PFSK-1 (cell line): ENCODE data around the gene SLC44A2.

Source experiments
- FOXP2 ChIP-seq: optimal IDR thresholded peaks from 2 replicates; pipeline ENCODE3; 2011; ENCODE audit warnings: borderline replicate concordance, control low read depth, inconsistent platforms; ENCODE audit not compliant: insufficient read depth; ENCODE audit errors: extremely low read length, extremely low read depth
- POLR2AphosphoS5 ChIP-seq: IDR thresholded peaks from 2 replicates; pipeline ENCODE4 v1.6.1; 2012; ENCODE audit warnings: low read depth, mild to moderate bottlenecking, control low read depth, low read length, moderate library complexity
- REST ChIP-seq, 2 experiments: IDR thresholded peaks; 2 replicates each; pipeline versions ENCODE4 v1.6.1 to v1.8.0; 2011 to 2012; ENCODE audit warnings: low read depth in 2 of 2, low read length in 2 of 2, control low read depth in 1 of 2, inconsistent platforms in 1 of 2, mild to moderate bottlenecking in 1 of 2, moderate library complexity in 1 of 2; ENCODE audit not compliant: insufficient read depth in 1 of 2
- SIN3A ChIP-seq: IDR thresholded peaks from 2 replicates; pipeline ENCODE4 v1.6.1; 2012; ENCODE audit warnings: mild to moderate bottlenecking, low read length, moderate library complexity, borderline replicate concordance; ENCODE audit not compliant: insufficient read depth
- TAF1 ChIP-seq: IDR thresholded peaks from 2 replicates; pipeline ENCODE4 v1.6.1; 2012; ENCODE audit warnings: low read length, control low read depth, borderline replicate concordance; ENCODE audit not compliant: insufficient read depth

SLC44A2 gene

GRCh38 chr19:10648360-10648759, 23.0 kb downstream of the SLC44A2 start:
- no peak for TF ChIP-seq TAF1
- TF ChIP-seq POLR2AphosphoS5: no peak
- no peak for TF ChIP-seq FOXP2

GRCh38 chr19:10651851-10652250, 26.5 kb downstream of the SLC44A2 start:
- no peak for TF ChIP-seq REST (IDR thresholded peaks at IDR 0.05; ENCODE audit: insufficient read depth in 1 of 2, low read depth in 2 of 2, low read length in 2 of 2)
- no peak for TF ChIP-seq FOXP2
- no peak for TF ChIP-seq SIN3A
- TF ChIP-seq TAF1: no peak
- no peak for TF ChIP-seq POLR2AphosphoS5

- no peak for TF ChIP-seq SIN3A
- no peak for TF ChIP-seq REST (IDR thresholded peaks at IDR 0.05; ENCODE audit: insufficient read depth in 1 of 2, low read depth in 2 of 2, low read length in 2 of 2)
- no peak; the same call in 1 of the 2 replicates for TF ChIP-seq TAF1
- TF ChIP-seq POLR2AphosphoS5: no peak
- no peak for TF ChIP-seq FOXP2
These were observed 28.1 kb downstream of the SLC44A2 start for GRCh38 chr19:10653482-10653731.

- TF ChIP-seq TAF1: peak; percentile 77; the same call in 1 of the 2 replicates
- peak; percentile 85; the same call in 1 of the 2 replicates for TF ChIP-seq SIN3A
- peak; percentile 61 for TF ChIP-seq FOXP2
- TF ChIP-seq REST (IDR thresholded peaks at IDR 0.05; ENCODE audit: insufficient read depth in 1 of 2, low read depth in 2 of 2, low read length in 2 of 2): peak in 1 of 2 experiments; percentile 30; a peak in 2 of 4 replicates
- peak; percentile 70 for TF ChIP-seq POLR2AphosphoS5
These were observed 28.6 kb downstream of the SLC44A2 start, which contains the start of gene ILF3 for GRCh38 chr19:10653732-10654609. ILF3 (plus strand) TSS chr19:10654346; CDS start chr19:10670606, 16,260 bp downstream.

- TF ChIP-seq TAF1 (0 out of 2 replicates have a peak, but pooled peaks have one; percentile 23), POLR2AphosphoS5 (no peak; the same call in 1 of the 2 replicates)
These were observed 29.5 kb downstream of the SLC44A2 start for GRCh38 chr19:10654610-10655456.

- no peak for TF ChIP-seq TAF1
- peak; percentile 26; the same call in 1 of the 2 replicates for TF ChIP-seq SIN3A
These were observed 30.3 kb downstream of the SLC44A2 start for GRCh38 chr19:10655457-10656312.
